Neural cell (in vitro differentiated cells): ENCODE data around the gene RBM20.

Experiments
- EP300 ChIP-seq: fragments of 450-650 bp; conservative IDR thresholded peaks from 2 replicates; pipeline ENCODE4 v1.6.1; 2014; ENCODE audit warnings: antibody characterized with exemption, mild to moderate bottlenecking, moderate library complexity; ENCODE audit not compliant: poor library complexity, severe bottlenecking
- EZH2 ChIP-seq: fragments of 200-600, 300-800 bp; shearing (Covaris generic), sonication (generic); IDR thresholded peaks from 2 replicates; pipeline ENCODE4 v1.6.1; 2014; ENCODE audit warnings: antibody characterized with exemption, low read length, borderline replicate concordance, mild to moderate bottlenecking; ENCODE audit not compliant: insufficient read depth, poor library complexity, severe bottlenecking
- MXI1 ChIP-seq: fragments of 450-650 bp; conservative IDR thresholded peaks from 2 replicates; pipeline ENCODE4 v1.6.1; 2014; ENCODE audit warnings: antibody characterized with exemption, mild to moderate bottlenecking; ENCODE audit not compliant: poor library complexity, severe bottlenecking
- POLR2AphosphoS5 ChIP-seq: IDR thresholded peaks from 2 replicates; pipeline ENCODE4 v1.6.1; 2012
- RAD21 ChIP-seq: fragments of 450-650 bp; conservative IDR thresholded peaks from 2 replicates; pipeline ENCODE4 v1.6.1; 2014; ENCODE audit warnings: antibody characterized with exemption, mild to moderate bottlenecking, moderate library complexity
- SMC3 ChIP-seq: fragments of 450-650 bp; conservative IDR thresholded peaks from 2 replicates; pipeline ENCODE4 v1.6.1; 2014; ENCODE audit warnings: antibody characterized with exemption, mild to moderate bottlenecking, moderate library complexity; ENCODE audit not compliant: poor library complexity
- TAF1 ChIP-seq: IDR thresholded peaks from 2 replicates; pipeline ENCODE4 v1.6.1; 2012; ENCODE audit warnings: low read depth
- TF ChIP-seq, protein P1 (sequence below): fragments of 450-650 bp; IDR thresholded peaks from 2 replicates; pipeline ENCODE4 v1.5.1; 2014; ENCODE audit warnings: antibody characterized with exemption, mild to moderate bottlenecking, moderate library complexity; ENCODE audit not compliant: poor library complexity, severe bottlenecking
- TF ChIP-seq, protein P2 (sequence below): IDR thresholded peaks from 2 replicates; pipeline ENCODE4 v1.6.1; 2012; ENCODE audit warnings: borderline replicate concordance

DNA sequence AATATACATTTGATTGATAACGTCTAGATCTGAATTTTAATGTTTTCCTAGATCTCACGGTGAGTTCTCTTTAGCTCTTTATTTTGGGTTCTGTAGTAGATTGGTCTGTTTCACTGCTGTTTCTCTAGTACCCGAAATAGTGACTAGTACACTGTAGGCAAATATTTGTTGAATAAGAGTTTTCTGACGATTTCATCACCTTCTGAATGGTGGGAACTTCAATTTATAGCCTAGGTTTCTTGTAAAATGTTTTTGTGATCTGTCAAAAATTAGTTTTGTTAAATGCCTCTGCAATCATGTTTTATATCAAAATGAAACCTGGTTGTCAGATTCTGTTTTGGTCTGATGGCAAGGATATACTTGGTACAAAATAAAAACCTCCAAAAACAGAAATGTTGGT lies 237.8 kb downstream of the RBM20 start:
- TF ChIP-seq, protein P1, sequence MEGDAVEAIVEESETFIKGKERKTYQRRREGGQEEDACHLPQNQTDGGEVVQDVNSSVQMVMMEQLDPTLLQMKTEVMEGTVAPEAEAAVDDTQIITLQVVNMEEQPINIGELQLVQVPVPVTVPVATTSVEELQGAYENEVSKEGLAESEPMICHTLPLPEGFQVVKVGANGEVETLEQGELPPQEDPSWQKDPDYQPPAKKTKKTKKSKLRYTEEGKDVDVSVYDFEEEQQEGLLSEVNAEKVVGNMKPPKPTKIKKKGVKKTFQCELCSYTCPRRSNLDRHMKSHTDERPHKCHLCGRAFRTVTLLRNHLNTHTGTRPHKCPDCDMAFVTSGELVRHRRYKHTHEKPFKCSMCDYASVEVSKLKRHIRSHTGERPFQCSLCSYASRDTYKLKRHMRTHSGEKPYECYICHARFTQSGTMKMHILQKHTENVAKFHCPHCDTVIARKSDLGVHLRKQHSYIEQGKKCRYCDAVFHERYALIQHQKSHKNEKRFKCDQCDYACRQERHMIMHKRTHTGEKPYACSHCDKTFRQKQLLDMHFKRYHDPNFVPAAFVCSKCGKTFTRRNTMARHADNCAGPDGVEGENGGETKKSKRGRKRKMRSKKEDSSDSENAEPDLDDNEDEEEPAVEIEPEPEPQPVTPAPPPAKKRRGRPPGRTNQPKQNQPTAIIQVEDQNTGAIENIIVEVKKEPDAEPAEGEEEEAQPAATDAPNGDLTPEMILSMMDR = no peak
- TF ChIP-seq SMC3 = no peak
- no peak for TF ChIP-seq EP300
- TF ChIP-seq, protein P2, sequence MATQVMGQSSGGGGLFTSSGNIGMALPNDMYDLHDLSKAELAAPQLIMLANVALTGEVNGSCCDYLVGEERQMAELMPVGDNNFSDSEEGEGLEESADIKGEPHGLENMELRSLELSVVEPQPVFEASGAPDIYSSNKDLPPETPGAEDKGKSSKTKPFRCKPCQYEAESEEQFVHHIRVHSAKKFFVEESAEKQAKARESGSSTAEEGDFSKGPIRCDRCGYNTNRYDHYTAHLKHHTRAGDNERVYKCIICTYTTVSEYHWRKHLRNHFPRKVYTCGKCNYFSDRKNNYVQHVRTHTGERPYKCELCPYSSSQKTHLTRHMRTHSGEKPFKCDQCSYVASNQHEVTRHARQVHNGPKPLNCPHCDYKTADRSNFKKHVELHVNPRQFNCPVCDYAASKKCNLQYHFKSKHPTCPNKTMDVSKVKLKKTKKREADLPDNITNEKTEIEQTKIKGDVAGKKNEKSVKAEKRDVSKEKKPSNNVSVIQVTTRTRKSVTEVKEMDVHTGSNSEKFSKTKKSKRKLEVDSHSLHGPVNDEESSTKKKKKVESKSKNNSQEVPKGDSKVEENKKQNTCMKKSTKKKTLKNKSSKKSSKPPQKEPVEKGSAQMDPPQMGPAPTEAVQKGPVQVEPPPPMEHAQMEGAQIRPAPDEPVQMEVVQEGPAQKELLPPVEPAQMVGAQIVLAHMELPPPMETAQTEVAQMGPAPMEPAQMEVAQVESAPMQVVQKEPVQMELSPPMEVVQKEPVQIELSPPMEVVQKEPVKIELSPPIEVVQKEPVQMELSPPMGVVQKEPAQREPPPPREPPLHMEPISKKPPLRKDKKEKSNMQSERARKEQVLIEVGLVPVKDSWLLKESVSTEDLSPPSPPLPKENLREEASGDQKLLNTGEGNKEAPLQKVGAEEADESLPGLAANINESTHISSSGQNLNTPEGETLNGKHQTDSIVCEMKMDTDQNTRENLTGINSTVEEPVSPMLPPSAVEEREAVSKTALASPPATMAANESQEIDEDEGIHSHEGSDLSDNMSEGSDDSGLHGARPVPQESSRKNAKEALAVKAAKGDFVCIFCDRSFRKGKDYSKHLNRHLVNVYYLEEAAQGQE = no peak
- TF ChIP-seq EZH2 = no peak
- TF ChIP-seq POLR2AphosphoS5 = no peak
- TF ChIP-seq MXI1 = no peak
- no peak for TF ChIP-seq TAF1
- TF ChIP-seq RAD21 = no peak
